GM12878 (cell line): ENCODE results near the gene MEAF6.

Source experiments
- CREB1 ChIP-seq: IDR thresholded peaks from 2 replicates; pipeline ENCODE4 v1.6.1; 2012; ENCODE audit warnings: low read depth, mild to moderate bottlenecking, inconsistent platforms
- POLR2AphosphoS2 ChIP-seq: IDR thresholded peaks from 2 replicates; pipeline ENCODE4 v1.6.1; 2011; ENCODE audit warnings: low read depth, mild to moderate bottlenecking, low read length, improper control_type of control experiment, moderate library complexity
- YY1 ChIP-seq: IDR thresholded peaks from 2 replicates; pipeline ENCODE4 v1.6.1; 2011; ENCODE audit warnings: low read depth, mild to moderate bottlenecking, low read length

GRCh38 chr1:37545019-37545418 is 30.5 kb upstream of the MEAF6 start:
- TF ChIP-seq CREB1 = no peak
- TF ChIP-seq YY1 = no peak
- no peak for TF ChIP-seq POLR2AphosphoS2
